H1 (cell line): Measurements from ENCODE around the gene LYSMD3. TPM values are rescaled to one million over a fixed set of nuclear protein-coding genes. Genes with fewer than 3 reads are reported as not detected.

ENCODE experiments used
- CTCF ChIA-PET: fragments of 300-600 bp; sonication (Branson Sonifier 250); formaldehyde crosslinking; loops from one replicate; lab custom pipeline; 2021; ENCODE audit not compliant: partially characterized antibody; lab: Charles Lee
- POLR2A ChIA-PET: fragments of 300-600 bp; sonication (Branson Sonifier 250); formaldehyde crosslinking; loops from one replicate; lab custom pipeline; 2021; ENCODE audit warnings: inconsistent platforms; ENCODE audit not compliant: partially characterized antibody; lab: Charles Lee
- DNase-seq, 2 experiments: peaks; one replicate each; pipeline versions ENCODE4 v3.0.0 to v3.0.0-alpha.2; 2010 to 2022; ENCODE audit warnings: low spot score in 2 of 2, low read depth in 1 of 2, mixed read lengths in 1 of 2
- FAIRE-seq: peaks from 2 replicates; lab custom pipeline; 2011; peaks lifted over from hg19 to GRCh38; lab: Jason Lieb, UNC
- H2AFZ ChIP-seq: 2 replicates; pipeline ENCODE4 v1.8.1; 2012; ENCODE audit warnings: low read length, inconsistent platforms
- H2AK5ac ChIP-seq: 2 replicates; pipeline ENCODE4 v1.6.1; 2013; ENCODE audit warnings: low read depth, low read length
- H2BK120ac ChIP-seq: replicated peaks from 2 replicates; pipeline ENCODE3; 2013; ENCODE audit warnings: low read depth, low read length, inconsistent platforms
- H2BK12ac ChIP-seq: 2 replicates; pipeline ENCODE4 v1.6.1; 2013; ENCODE audit warnings: low read depth, low read length
- H2BK15ac ChIP-seq: 2 replicates; pipeline ENCODE4 v1.6.1; 2013; ENCODE audit warnings: low read length
- H2BK20ac ChIP-seq: 2 replicates; pipeline ENCODE4 v1.6.1; 2013; ENCODE audit warnings: low read length
- H2BK5ac ChIP-seq: 2 replicates; pipeline ENCODE4 v1.6.1; 2013; ENCODE audit warnings: low read depth, low read length
- H3K14ac ChIP-seq: 2 replicates; pipeline ENCODE4 v1.6.1; 2013; ENCODE audit warnings: inconsistent platforms; ENCODE audit not compliant: insufficient read length
- H3K18ac ChIP-seq: 2 replicates; pipeline ENCODE4 v1.6.1; 2013; ENCODE audit warnings: low read length; ENCODE audit errors: extremely low read depth
- H3K23ac ChIP-seq: 2 replicates; pipeline ENCODE4 v1.6.1; 2013; ENCODE audit warnings: inconsistent platforms; ENCODE audit not compliant: insufficient read length
- H3K23me2 ChIP-seq: 2 replicates; pipeline ENCODE4 v1.6.1; 2013; ENCODE audit warnings: low read depth, low read length
- H3K27ac ChIP-seq: 2 replicates; pipeline ENCODE4 v1.6.1; 2011; ENCODE audit warnings: low read depth, low read length, inconsistent platforms
- H3K27me3 ChIP-seq, 4 experiments: replicated peaks in 1 of 4; 1 replicate in 1 of 4; 2 replicates in 3 of 4; pipeline versions ENCODE4 v1.6.1 to v1.8.1; 2011 to 2013; ENCODE audit warnings: low read length in 3 of 4, mild to moderate bottlenecking in 3 of 4, inconsistent platforms in 2 of 4, mixed read lengths in 2 of 4, moderate library complexity in 1 of 4; ENCODE audit not compliant: control insufficient read depth in 3 of 4, insufficient read depth in 3 of 4; ENCODE audit errors: extremely low read depth in 1 of 4
- H3K36me3 ChIP-seq, 4 experiments: 2 replicates each; pipeline versions ENCODE4 v1.6.1 to v1.8.1; 2011 to 2013; ENCODE audit warnings: mild to moderate bottlenecking in 4 of 4, low read length in 3 of 4, moderate library complexity in 2 of 4, control low read depth in 1 of 4, inconsistent platforms in 1 of 4; ENCODE audit not compliant: insufficient read depth in 4 of 4, control insufficient read depth in 2 of 4
- H3K4ac ChIP-seq: replicated peaks from 2 replicates; pipeline ENCODE3; 2013; ENCODE audit warnings: low read length, low read depth, mixed read lengths, inconsistent platforms; ENCODE audit not compliant: insufficient read length
- H3K4me1 ChIP-seq, 4 experiments: replicated peaks in 1 of 4; 1 replicate in 1 of 4; 2 replicates in 3 of 4; pipeline versions ENCODE4 v1.6.1 to v1.8.1; 2011 to 2013; ENCODE audit warnings: low read length in 3 of 4, inconsistent platforms in 2 of 4, mixed read lengths in 1 of 4; ENCODE audit not compliant: insufficient read depth in 4 of 4, control insufficient read depth in 3 of 4
- H3K4me2 ChIP-seq, 2 experiments: 2 replicates each; pipeline versions ENCODE4 v1.6.1 to v1.8.1; 2011 to 2013; ENCODE audit warnings: low read depth in 2 of 2, low read length in 2 of 2, control low read depth in 1 of 2, inconsistent platforms in 1 of 2, mild to moderate bottlenecking in 1 of 2; ENCODE audit not compliant: insufficient read depth in 1 of 2
- H3K4me3 ChIP-seq, 4 experiments: fragments of 200-600, 300-600 bp in 1 of 4; sonication (generic), shearing (Covaris generic), sonication (Bioruptor Twin) in 1 of 4; 2 replicates each; pipeline versions ENCODE4 v1.5.1 to v1.8.1; 2011 to 2016; ENCODE audit warnings: low read length in 4 of 4, low read depth in 3 of 4, control low read depth in 2 of 4, inconsistent platforms in 2 of 4, mild to moderate bottlenecking in 2 of 4, mixed read lengths in 1 of 4, moderate library complexity in 1 of 4; ENCODE audit not compliant: insufficient read depth in 2 of 4; ENCODE audit errors: extremely low read depth in 1 of 4
- H3K56ac ChIP-seq: replicated peaks from 2 replicates; pipeline ENCODE3; 2013; ENCODE audit warnings: low read depth, mild to moderate bottlenecking, mixed read lengths, low read length, inconsistent platforms; ENCODE audit not compliant: insufficient read length
- H3K79me1 ChIP-seq: 2 replicates; pipeline ENCODE4 v1.6.1; 2013; ENCODE audit warnings: low read depth, low read length, control low read depth
- H3K79me2 ChIP-seq, 2 experiments: 2 replicates each; pipeline versions ENCODE4 v1.6.1 to v1.8.1; 2012 to 2013; ENCODE audit warnings: low read length in 2 of 2, mild to moderate bottlenecking in 2 of 2, inconsistent platforms in 1 of 2; ENCODE audit not compliant: insufficient read depth in 2 of 2, control insufficient read depth in 1 of 2
- H3K9ac ChIP-seq, 4 experiments: replicated peaks in 1 of 4; 1 replicate in 1 of 4; 2 replicates in 3 of 4; pipeline versions ENCODE4 v1.6.1 to v1.8.1; 2011 to 2013; ENCODE audit warnings: low read depth in 3 of 4, low read length in 3 of 4, control low read depth in 2 of 4, mild to moderate bottlenecking in 2 of 4, moderate library complexity in 2 of 4, inconsistent platforms in 1 of 4; ENCODE audit errors: extremely low read depth in 1 of 4
- H3K9me3 ChIP-seq, 2 experiments: 2 replicates each; pipeline versions ENCODE4 v1.6.1 to v1.8.1; 2012 to 2013; ENCODE audit warnings: mild to moderate bottlenecking in 2 of 2, moderate library complexity in 2 of 2, control low read depth in 1 of 2, inconsistent platforms in 1 of 2, low read depth in 1 of 2, low read length in 1 of 2, mixed read lengths in 1 of 2; ENCODE audit not compliant: insufficient read depth in 2 of 2
- H4K20me1 ChIP-seq, 2 experiments: replicated peaks in 1 of 2; 2 replicates each; pipeline versions ENCODE3 to v1.8.1; 2011 to 2013; ENCODE audit warnings: inconsistent platforms in 2 of 2, low read length in 2 of 2, mild to moderate bottlenecking in 1 of 2; ENCODE audit not compliant: insufficient read depth in 2 of 2, control insufficient read depth in 1 of 2
- H4K5ac ChIP-seq: 2 replicates; pipeline ENCODE4 v1.6.1; 2013; ENCODE audit warnings: low read length, low read depth, mixed read lengths, inconsistent platforms; ENCODE audit not compliant: insufficient read length
- H4K8ac ChIP-seq: 2 replicates; pipeline ENCODE4 v1.8.0; 2013; ENCODE audit warnings: mild to moderate bottlenecking, moderate library complexity, low read length, inconsistent platforms; ENCODE audit not compliant: insufficient read depth; ENCODE audit errors: extremely low read depth
- H4K91ac ChIP-seq: replicated peaks from 2 replicates; pipeline ENCODE3; 2013; ENCODE audit warnings: low read length, mixed read lengths, inconsistent platforms; ENCODE audit not compliant: insufficient read length
- KDM4A ChIP-seq: IDR thresholded peaks from one replicate; pipeline ENCODE4 v1.7.1; 2012; ENCODE audit warnings: low read depth, mild to moderate bottlenecking, moderate library complexity, low read length, inconsistent platforms; ENCODE audit not compliant: severe bottlenecking
- WGBS, 2 experiments: shearing (Covaris generic) in 1 of 2; methylation state at CpG; one replicate each; pipeline versions ENCODE4 v1.1.6 to v1.1.7; 2013 to 2015; ENCODE audit warnings: low lambda C conversion rate in 2 of 2, mixed read lengths in 2 of 2, inconsistent platforms in 1 of 2, low coverage in 1 of 2, missing lambda C conversion rate in 1 of 2; ENCODE audit not compliant: insufficient replicate concordance in 2 of 2, insufficient coverage in 1 of 2, insufficient read length in 1 of 2; ENCODE audit errors: extremely low coverage in 1 of 2, missing lambda C conversion rate in 1 of 2; 5-methylcytosine and 5-hydroxymethylcytosine counted together
- polyA plus RNA-seq, 7 experiments: library from polyadenylated mRNA; depleted of rRNA in 3 of 7; stranded (reverse) in 5 of 7; unstranded in 2 of 7; fragments of >200 nt in 5 of 7; fragments of 200-250 nt in 2 of 7; gene quantifications; 1 replicate in 5 of 7; 2 replicates in 1 of 7; 4 replicates in 1 of 7; pipeline versions ENCODE4 v1.2.1 to v1.2.3, GENCODE V29; 2011 to 2013; ENCODE audit warnings: missing spikeins in 2 of 7, mixed read lengths in 2 of 7
- total RNA-seq: library from RNA; stranded (reverse); fragmentation: NEBNext Ultra II Directional; extraction: Animal tissue kit (Norgen Biotek cat#: 25700); gene quantifications from 2 replicates; pipeline ENCODE4 v1.2.1, GENCODE V29; 2021

LYSMD3 gene
- total and polyA plus RNA-seq, 2 of the 8 experiments (the other 6 are each of a cell fraction or from before 2014, with no cell fraction given) = 3.7 to 14.9 TPM

GRCh38 chr5:90510438-90510837, 18.9 kb downstream of the LYSMD3 start:
- DNase-seq = no peak
- H3K23me2 ChIP-seq = no peaks in the 10 kb centered on the region
- no peak overlapping the region for H4K5ac ChIP-seq
- H2BK120ac ChIP-seq = no peak overlapping the region
- H3K56ac ChIP-seq = no peak overlapping the region
- WGBS, 2 experiments = 92% methylated on average over 1 of the region's 1 CpG; no CpG with 5 or more reads in 1 of the 2 experiments
- H3K18ac ChIP-seq = no peak overlapping the region
- no peak overlapping the region for H3K4ac ChIP-seq
- no peak overlapping the region for H3K9ac ChIP-seq
- no peak overlapping the region for H3K4me3 ChIP-seq
- H3K4me1 ChIP-seq = no peaks in the 10 kb centered on the region
- no peak overlapping the region for H2BK15ac ChIP-seq
- peaks cover 2% of the 10 kb centered on the region in 2 experiments for H4K20me1 ChIP-seq
- no peak overlapping the region for H2BK20ac ChIP-seq
- H3K23ac ChIP-seq = no peak overlapping the region
- CTCF ChIA-PET = interaction anchor here (0.9 to 1.4 kb wide), 4 partner anchors 8 to 77 kb away, joined by 3 to 5 read pairs (median 4); partner anchors contain the start of gene LYSMD3
- H3K79me1 ChIP-seq = no peaks in the 10 kb centered on the region; the same call in 1 of the 2 replicates
- H3K27me3 ChIP-seq = no peaks in the 10 kb centered on the region
- no peak for FAIRE-seq
- H2AK5ac ChIP-seq = no peak overlapping the region
- peaks cover 2 to 47% (median 25%) of the 10 kb centered on the region in 4 experiments; a peak in 6 of 8 replicates for H3K36me3 ChIP-seq
- no peak overlapping the region for H3K14ac ChIP-seq
- POLR2A ChIA-PET = interaction anchor here (0.7 to 1.4 kb wide), 4 partner anchors 11 to 877 kb away, joined by 3 read pairs; no protein-coding TSS in a partner anchor
- H4K8ac ChIP-seq = no peak overlapping the region
- H3K4me2 ChIP-seq = no peak overlapping the region
- H2BK12ac ChIP-seq = no peak overlapping the region
- H2BK5ac ChIP-seq = no peak overlapping the region
- H4K91ac ChIP-seq = no peak overlapping the region
- no peak overlapping the region for H3K27ac ChIP-seq
- H3K79me2 ChIP-seq = no peaks in the 10 kb centered on the region
- no peak overlapping the region for H2AFZ ChIP-seq
- no peak for TF ChIP-seq KDM4A
- no peaks in the 10 kb centered on the region for H3K9me3 ChIP-seq
